ENCODE measurements around the gene ATAT1. TPM values are rescaled to one million over a fixed set of nuclear protein-coding genes. Genes with fewer than 3 reads are reported as not detected.

The ATAT1 gene
- total and polyA plus RNA-seq, 10 of the 15 experiments (the other 5 are each of a cell fraction or from before 2014, with no cell fraction given) = 1.1 to 14.2 (median 6.9) TPM

DNA sequence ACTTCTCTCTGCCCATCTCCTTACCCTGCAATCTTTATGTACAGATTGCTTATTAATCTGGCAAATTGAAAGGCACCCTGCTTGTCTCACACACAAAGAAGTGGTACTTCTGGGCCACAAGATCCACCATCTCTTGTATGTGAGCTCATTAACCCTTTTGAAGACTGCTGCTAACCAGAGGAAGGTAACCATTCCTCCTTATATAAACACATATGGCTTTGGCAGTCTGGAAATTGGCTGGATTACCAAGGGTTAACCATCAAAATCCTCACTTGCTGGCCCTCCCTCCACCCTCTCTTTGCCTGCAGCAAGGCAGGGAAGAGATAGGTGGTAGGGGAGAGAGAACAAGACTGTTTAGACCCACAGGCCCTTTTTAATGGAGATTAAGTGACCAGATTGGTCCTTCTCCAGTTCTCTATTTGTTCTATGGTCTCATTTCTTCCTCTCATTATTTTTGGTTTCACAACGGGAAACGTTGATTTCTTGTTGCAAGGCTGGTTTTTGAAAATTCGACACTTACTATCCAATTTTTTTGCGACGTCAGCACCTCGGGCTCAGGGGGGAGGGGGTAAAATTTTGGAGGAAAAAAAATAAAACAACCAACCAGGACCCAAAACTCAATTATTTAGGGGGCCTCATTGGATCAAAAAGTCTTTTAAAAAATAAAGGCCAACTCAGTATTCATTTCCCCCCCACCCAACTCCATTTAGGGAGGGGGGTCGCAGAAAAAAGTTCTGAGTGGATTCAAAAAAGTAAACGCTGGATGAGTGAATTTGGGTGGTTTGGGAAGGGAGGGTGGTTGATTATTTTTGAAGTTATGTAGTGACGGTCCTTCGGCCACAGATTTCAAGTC, 10.5 kb upstream of the ATAT1 start (continued):
- TF ChIP-seq ESRRA (IDR thresholded peaks at IDR 0.05; ENCODE audit: low read length) (no peak), SPI1 (IDR thresholded peaks at IDR 0.05; ENCODE audit: borderline replicate concordance, insufficient read depth, low read depth, low read length) (no peak), TCF12 (IDR thresholded peaks at IDR 0.05; ENCODE audit: low read depth, low read length) (no peak), TCF3 (IDR thresholded peaks at IDR 0.05; ENCODE audit: borderline replicate concordance, insufficient read depth, low read depth, low read length) (peak; percentile 16; the same call in 1 of the 2 replicates), MYB (IDR thresholded peaks at IDR 0.05; ENCODE audit: borderline replicate concordance, low read depth, low read length) (no peak), YBX1 (IDR thresholded peaks at IDR 0.05) (no peak), POU2F2 (IDR thresholded peaks at IDR 0.05; ENCODE audit: borderline replicate concordance, low read depth, low read length) (peak; percentile 52), RB1 (IDR thresholded peaks at IDR 0.05; ENCODE audit: borderline replicate concordance) (no peak), ZNF274 (IDR thresholded peaks at IDR 0.05; ENCODE audit: insufficient read depth, insufficient read length) (no peak), CEBPB (IDR thresholded peaks at IDR 0.05; ENCODE audit: borderline replicate concordance in 1 of 2, low read depth in 2 of 2, low read length in 2 of 2) (no peak), ZNF217 (IDR thresholded peaks at IDR 0.05) (no peak), ETV6 (conservative IDR thresholded peaks at IDR 0.05 in 1 of 2, IDR thresholded peaks at IDR 0.05 in 1 of 2; ENCODE audit: borderline replicate concordance in 1 of 2, low read depth in 1 of 2) (no peak), SIX5 (IDR thresholded peaks at IDR 0.05; ENCODE audit: low read depth, low read length, severe bottlenecking) (no peak), KLF5 (IDR thresholded peaks at IDR 0.05; ENCODE audit: partially characterized antibody) (no peak), ZSCAN29 (IDR thresholded peaks at IDR 0.05) (no peak), CHD2 (IDR thresholded peaks at IDR 0.05; ENCODE audit: borderline replicate concordance, low read depth, low read length) (no peak), GATAD2B (conservative IDR thresholded peaks at IDR 0.05; ENCODE audit: low read depth) (no peak)
- TF ChIP-seq, protein P1, sequence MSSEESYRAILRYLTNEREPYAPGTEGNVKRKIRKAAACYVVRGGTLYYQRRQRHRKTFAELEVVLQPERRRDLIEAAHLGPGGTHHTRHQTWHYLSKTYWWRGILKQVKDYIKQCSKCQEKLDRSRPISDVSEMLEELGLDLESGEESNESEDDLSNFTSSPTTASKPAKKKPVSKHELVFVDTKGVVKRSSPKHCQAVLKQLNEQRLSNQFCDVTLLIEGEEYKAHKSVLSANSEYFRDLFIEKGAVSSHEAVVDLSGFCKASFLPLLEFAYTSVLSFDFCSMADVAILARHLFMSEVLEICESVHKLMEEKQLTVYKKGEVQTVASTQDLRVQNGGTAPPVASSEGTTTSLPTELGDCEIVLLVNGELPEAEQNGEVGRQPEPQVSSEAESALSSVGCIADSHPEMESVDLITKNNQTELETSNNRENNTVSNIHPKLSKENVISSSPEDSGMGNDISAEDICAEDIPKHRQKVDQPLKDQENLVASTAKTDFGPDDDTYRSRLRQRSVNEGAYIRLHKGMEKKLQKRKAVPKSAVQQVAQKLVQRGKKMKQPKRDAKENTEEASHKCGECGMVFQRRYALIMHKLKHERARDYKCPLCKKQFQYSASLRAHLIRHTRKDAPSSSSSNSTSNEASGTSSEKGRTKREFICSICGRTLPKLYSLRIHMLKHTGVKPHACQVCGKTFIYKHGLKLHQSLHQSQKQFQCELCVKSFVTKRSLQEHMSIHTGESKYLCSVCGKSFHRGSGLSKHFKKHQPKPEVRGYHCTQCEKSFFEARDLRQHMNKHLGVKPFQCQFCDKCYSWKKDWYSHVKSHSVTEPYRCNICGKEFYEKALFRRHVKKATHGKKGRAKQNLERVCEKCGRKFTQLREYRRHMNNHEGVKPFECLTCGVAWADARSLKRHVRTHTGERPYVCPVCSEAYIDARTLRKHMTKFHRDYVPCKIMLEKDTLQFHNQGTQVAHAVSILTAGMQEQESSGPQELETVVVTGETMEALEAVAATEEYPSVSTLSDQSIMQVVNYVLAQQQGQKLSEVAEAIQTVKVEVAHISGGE (CRISPR knock-in tag; IDR thresholded peaks at IDR 0.05) = no peak; the same call in 1 of the 2 replicates
- TF ChIP-seq, protein P2, sequence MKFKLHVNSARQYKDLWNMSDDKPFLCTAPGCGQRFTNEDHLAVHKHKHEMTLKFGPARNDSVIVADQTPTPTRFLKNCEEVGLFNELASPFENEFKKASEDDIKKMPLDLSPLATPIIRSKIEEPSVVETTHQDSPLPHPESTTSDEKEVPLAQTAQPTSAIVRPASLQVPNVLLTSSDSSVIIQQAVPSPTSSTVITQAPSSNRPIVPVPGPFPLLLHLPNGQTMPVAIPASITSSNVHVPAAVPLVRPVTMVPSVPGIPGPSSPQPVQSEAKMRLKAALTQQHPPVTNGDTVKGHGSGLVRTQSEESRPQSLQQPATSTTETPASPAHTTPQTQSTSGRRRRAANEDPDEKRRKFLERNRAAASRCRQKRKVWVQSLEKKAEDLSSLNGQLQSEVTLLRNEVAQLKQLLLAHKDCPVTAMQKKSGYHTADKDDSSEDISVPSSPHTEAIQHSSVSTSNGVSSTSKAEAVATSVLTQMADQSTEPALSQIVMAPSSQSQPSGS (IDR thresholded peaks at IDR 0.05; ENCODE audit: low read length) = no peak; the same call in none of the 2 replicates
- TF ChIP-seq, protein P3, sequence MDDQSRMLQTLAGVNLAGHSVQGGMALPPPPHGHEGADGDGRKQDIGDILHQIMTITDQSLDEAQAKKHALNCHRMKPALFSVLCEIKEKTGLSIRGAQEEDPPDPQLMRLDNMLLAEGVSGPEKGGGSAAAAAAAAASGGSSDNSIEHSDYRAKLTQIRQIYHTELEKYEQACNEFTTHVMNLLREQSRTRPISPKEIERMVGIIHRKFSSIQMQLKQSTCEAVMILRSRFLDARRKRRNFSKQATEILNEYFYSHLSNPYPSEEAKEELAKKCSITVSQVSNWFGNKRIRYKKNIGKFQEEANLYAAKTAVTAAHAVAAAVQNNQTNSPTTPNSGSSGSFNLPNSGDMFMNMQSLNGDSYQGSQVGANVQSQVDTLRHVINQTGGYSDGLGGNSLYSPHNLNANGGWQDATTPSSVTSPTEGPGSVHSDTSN (IDR thresholded peaks at IDR 0.05; ENCODE audit: insufficient replicate concordance, low read depth, low read length) = no peak

All from GM12878 (cell line).